Hematopoietic multipotent progenitor cell treated with erythropoietin and hydrocortisone succinate and interleukin-3 and kit ligand, for 6 days (in vitro differentiated cells): ENCODE results near the gene SRRM2.
"Not testable (repeated sequence)": the region's sequence is repeated elsewhere in the genome, so short reads cannot be mapped to it uniquely, and the experiment has no call there.

Experiments used
- DNase-seq: peaks from one replicate; pipeline ENCODE4 v3.0.0-alpha.2; 2015

The SRRM2 gene

GRCh38 chr16:2715519-2715918 is 36.9 kb upstream of the SRRM2 start:
- DNase-seq, result peak; percentile 76

DNA sequence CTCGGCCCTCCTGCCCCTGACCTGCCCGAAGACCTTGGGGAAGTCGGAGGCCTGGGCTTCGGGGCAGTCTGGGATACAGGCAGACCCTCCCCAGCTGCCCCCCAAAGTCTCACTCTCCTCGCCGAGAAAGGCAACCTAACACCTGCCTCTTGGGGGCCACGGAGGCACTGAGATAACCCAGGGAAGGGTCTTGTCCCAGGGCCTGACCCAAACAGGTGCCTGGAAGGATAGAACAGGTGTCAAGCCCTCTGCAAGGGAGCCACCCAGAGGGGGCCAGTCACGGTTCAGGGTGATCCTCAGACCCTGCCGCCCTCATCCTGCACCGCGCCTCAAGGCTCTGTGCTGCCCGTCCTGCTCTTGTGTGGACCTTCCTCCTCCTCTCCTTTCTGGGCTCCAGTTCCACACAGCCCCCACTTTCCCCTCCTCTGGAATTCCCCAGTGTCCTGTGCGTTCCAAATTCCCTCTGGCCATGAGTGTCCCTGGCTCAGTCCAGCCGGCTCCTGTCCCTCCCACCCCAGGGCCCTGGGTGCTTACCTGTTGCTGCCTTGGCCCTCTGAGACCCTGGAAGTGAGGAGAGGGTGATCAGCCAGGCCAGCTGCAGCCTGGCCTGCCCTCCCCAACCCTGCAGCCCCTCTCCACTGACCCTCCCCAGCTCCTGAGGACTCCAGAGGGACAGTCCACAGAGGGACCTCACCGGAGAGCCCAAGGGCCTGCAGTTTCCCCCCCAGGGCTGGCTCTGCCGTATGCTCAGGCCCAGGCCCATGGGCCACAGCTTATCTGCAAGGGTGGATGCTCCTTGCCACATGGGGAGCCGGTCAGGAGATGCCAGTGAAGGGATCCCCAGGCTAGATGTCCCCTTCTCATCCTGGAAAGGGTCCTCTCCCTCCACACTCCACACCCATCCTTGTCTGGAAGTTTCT is 36.2 kb upstream of the SRRM2 start:
- no peak for DNase-seq

DNA sequence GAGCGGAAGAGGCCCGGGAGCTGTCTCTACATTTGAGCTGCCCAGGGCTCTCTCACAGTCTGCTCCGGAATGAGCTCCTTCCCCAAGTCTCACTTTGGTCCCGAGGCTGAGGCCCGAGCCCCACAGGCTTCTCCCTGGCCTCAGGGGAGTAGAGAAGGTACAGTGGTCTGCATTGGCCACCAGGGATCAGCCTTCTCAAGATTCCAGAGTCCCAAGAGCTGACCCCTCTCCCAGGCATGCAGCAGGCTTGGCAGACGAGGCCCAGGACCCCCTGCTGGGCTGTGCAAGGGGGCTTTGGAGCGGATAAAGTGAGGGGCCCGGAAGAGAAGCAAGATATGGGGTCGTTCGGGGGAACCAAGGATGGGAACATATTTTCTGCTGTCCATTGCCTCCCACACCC is 35.5 kb upstream of the SRRM2 start:
- DNase-seq, result no peak

- DNase-seq, result no peak
Observed at GRCh38 chr16:2717383-2718263, 34.8 kb upstream of the SRRM2 start.

- no peak for DNase-seq
Observed at GRCh38 chr16:2719328-2720063, 32.9 kb upstream of the SRRM2 start.

- DNase-seq, result no peak
Observed at GRCh38 chr16:2720064-2720457, 32.4 kb upstream of the SRRM2 start, which contains the start of gene PRSS27. PRSS27 (minus strand) TSS chr16:2720224; CDS start chr16:2720160, 64 bp downstream.

GRCh38 chr16:2720719-2721633 is 31.5 kb upstream of the SRRM2 start:
- DNase-seq, result peak; percentile 93

- DNase-seq, result not testable (repeated sequence)
Observed at GRCh38 chr16:2721634-2722173, 30.7 kb upstream of the SRRM2 start.

GRCh38 chr16:2724088-2724676 is 28.3 kb upstream of the SRRM2 start:
- no peak for DNase-seq

- DNase-seq, result no peak
Observed at GRCh38 chr16:2724816-2725348, 27.6 kb upstream of the SRRM2 start.

- no peak for DNase-seq
Observed at GRCh38 chr16:2726923-2727322, 25.5 kb upstream of the SRRM2 start.

- no peak for DNase-seq
Observed at GRCh38 chr16:2728034-2728433, 24.4 kb upstream of the SRRM2 start.

DNA sequence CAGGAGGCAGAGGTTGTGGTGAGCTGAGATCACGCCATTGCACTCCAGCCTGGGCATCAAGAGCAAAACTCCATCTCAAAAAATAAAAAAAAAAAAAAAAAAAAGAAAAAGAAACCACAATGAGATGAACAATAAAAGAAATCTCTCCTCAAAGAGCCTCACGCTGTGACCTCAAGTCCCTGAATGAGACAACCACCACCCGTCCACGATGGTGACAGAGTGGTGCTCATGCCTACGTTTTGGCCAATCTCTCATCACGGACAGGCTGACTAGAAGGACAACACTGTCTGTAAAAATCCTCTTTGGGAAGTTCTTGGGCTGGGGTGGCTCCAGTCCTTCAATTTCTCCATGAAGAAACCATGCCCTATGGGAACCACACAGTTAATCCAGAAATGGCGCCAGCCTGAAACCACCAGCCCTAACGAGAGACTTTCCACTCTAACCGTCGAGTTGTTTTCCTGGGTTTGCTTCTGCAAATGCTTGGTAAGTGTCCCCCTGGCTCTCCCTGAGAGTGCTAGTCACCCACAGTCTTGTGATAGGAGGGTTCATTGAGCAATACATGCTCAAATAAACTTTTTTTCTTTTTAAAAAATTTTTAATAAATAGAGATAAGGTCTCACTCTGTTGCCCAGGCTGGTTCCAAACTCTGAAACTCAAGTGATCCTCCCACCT is 17.5 kb upstream of the SRRM2 start:
- peak; percentile 33 for DNase-seq

DNA sequence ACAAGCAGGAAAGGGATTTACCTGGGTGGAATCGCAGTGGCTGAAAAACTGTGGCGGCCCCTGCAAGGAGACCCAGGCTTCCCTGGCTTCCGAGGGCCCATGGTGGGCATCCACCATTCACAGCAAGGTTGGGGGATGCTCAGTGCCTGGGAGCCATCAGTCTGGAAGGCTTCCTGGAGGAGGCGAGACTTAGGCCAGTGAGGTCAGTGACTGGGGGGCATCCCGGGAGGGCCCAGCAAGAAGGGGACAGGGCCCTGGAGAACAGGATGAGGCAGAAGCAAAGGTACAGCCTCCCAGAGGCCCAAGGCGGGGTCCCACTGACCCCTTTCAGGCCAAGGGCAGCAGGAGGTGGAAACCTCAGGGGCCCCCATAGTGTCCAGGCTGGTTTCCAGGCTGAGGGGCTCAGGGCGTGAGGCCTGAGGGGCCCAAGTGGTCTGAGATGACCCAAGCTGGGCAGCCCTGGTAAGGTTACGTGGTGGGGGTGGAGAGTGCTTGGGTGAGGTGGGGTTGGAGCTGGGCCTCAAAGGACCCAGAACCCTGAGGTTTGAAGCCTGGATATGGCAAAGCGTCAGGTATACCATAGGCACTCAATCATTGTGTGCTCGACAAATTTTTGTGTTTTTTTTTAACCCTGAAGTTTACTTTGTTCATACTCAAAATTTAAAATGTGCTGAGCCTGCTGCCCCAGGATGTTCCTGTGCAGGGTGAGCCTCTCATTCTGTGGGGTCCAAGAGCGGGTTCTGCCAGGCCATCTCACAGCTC is 15.8 kb upstream of the SRRM2 start:
- no peak for DNase-seq

DNA sequence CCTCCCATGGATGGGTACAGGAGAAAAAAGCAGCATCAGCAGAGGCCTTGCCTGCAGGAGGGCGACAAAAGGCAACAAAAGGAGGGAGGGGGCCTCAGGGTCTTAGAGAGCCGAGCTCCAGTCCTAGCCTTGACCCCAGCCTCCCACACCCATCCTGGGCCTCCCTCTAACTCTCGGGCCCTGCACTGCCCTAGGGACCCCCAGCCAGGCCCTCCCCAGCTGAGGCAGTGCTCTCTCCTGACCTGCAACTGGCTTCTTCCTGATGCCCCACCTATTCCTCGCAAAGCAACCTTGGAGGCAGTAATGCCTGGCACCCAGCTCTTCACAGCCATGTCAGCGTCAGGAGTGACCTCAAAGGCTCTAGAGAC is 15.2 kb upstream of the SRRM2 start:
- no peak for DNase-seq

DNA sequence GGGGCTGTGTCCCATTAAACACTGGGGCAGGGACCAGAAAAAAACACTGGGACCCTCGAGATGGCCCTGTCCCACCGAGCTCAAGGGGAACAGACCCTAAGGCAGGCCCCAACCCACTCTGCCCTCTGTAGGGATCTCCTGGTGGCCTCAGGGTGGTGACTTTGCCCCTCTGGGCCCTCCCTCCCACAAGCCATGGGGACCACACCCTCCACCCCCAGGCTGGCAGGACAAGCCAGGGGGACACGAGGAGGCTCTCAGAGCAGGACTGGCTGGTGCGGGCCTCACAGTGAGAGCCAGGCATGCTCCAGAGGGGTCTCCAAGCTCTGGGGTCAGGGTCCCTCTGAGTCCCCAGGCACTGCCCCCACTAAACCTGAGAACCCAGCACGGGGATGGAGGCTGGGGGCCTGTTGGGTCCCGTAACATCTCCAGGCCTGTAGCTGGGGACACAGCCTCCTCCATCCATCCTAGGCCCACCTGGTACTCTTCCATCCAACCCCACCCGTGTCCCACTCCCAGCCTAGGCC is 14.5 kb upstream of the SRRM2 start:
- no peak for DNase-seq

- DNase-seq, result no peak
Observed at GRCh38 chr16:2738615-2739014, 13.8 kb upstream of the SRRM2 start.

DNA sequence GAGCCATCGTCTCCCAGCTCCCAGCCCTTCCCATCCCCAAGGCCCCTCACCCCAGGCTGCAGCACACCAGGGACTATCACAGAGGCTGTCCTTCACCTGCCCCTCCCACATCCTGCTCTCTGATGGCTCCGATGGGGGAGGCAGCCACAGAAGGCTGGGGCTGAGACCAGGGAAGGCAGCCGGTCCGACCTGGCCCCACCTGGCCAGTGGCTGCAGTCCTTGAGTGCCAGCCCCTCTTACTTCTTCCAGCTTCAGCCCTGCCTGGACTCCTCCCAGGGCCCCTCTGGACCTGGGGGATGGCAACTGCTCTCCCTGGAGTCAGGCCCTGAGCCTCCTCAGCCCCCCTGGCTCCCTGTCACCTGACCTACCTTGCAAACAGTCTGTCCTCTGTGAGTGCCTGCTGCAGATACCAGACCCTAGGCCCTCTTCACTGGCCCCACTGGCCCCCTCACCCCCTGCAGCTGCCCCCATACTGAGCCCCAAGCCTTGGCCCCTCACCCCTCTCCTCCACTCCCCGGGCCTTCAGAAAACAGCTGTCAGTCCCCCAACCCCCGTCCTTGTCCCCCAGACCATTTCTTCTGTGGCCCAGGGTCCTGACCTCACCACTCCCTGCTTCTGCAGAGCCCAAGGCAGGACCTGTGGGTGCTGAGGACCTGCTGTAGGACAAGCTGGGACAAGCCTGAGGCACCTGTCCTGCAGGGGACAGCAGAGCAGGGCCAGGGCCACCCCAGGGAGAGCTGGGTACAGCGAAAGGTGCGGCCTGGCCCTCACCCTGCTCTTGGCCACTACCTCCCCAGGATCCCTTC is 12.6 kb upstream of the SRRM2 start:
- no peak for DNase-seq
